ENCODE data around the gene ADCY2.

ADCY2 gene

GRCh38 chr5:7609726-7610125 is 213.8 kb downstream of the ADCY2 start:
- no peaks in the 10 kb centered on the region for H3K36me3 ChIP-seq (replicated peaks)

GRCh38 chr5:7610531-7611177 is 214.7 kb downstream of the ADCY2 start:
- H3K4me3 ChIP-seq (ENCODE audit: low read depth, low read length): no peak overlapping the region
- in situ Hi-C loops (cut with HindIII; ENCODE audit: low pct_ligation_motif_present, low sequenced_read_pairs): no loop called here
- no peak for TF ChIP-seq CTCF (IDR thresholded peaks at IDR 0.05; ENCODE audit: low read depth, low read length, missing control alignments)
- no peaks in the 10 kb centered on the region for H3K27me3 ChIP-seq (replicated peaks)
- no peak overlapping the region for H3K27ac ChIP-seq
- DNase-seq: no peak
- H3K36me3 ChIP-seq (replicated peaks): no peaks in the 10 kb centered on the region

More at GRCh38 chr5:7609726-7610125, 213.8 kb downstream of the ADCY2 start:
- Histone ChIP-seq H3K4me3 (ENCODE audit: low read depth, low read length) (no peak overlapping the region), H3K27ac (no peak overlapping the region), H3K27me3 (replicated peaks) (no peaks in the 10 kb centered on the region)
- no peak for DNase-seq
- in situ Hi-C loops (cut with HindIII; ENCODE audit: low pct_ligation_motif_present, low sequenced_read_pairs): no loop called here
- no peak for TF ChIP-seq CTCF (IDR thresholded peaks at IDR 0.05; ENCODE audit: low read depth, low read length, missing control alignments)

GRCh38 chr5:7611518-7611917 is 215.6 kb downstream of the ADCY2 start:
- DNase-seq: no peak
- no peaks in the 10 kb centered on the region for H3K27me3 ChIP-seq (replicated peaks)
- no peak for TF ChIP-seq CTCF (IDR thresholded peaks at IDR 0.05; ENCODE audit: low read depth, low read length, missing control alignments)
- H3K36me3 ChIP-seq (replicated peaks): no peaks in the 10 kb centered on the region
- in situ Hi-C loops (cut with HindIII; ENCODE audit: low pct_ligation_motif_present, low sequenced_read_pairs): no loop called here
- H3K4me3 ChIP-seq (ENCODE audit: low read depth, low read length): no peak overlapping the region
- H3K27ac ChIP-seq: no peak overlapping the region

GRCh38 chr5:7615566-7616061 is 219.7 kb downstream of the ADCY2 start:
- H3K36me3 ChIP-seq (replicated peaks): no peaks in the 10 kb centered on the region
- in situ Hi-C loops (cut with HindIII; ENCODE audit: low pct_ligation_motif_present, low sequenced_read_pairs): no loop called here
- TF ChIP-seq CTCF (IDR thresholded peaks at IDR 0.05; ENCODE audit: low read depth, low read length, missing control alignments): no peak
- no peak for DNase-seq
- no peaks in the 10 kb centered on the region for H3K27me3 ChIP-seq (replicated peaks)
- H3K27ac ChIP-seq: no peak overlapping the region
- no peak overlapping the region for H3K4me3 ChIP-seq (ENCODE audit: low read depth, low read length)

- H3K36me3 ChIP-seq (replicated peaks): no peaks in the 10 kb centered on the region
- H3K27ac ChIP-seq: no peak overlapping the region
- DNase-seq: no peak
- H3K27me3 ChIP-seq (replicated peaks): no peaks in the 10 kb centered on the region
- TF ChIP-seq CTCF (IDR thresholded peaks at IDR 0.05; ENCODE audit: low read depth, low read length, missing control alignments): no peak
- no peak overlapping the region for H3K4me3 ChIP-seq (ENCODE audit: low read depth, low read length)
- in situ Hi-C loops (cut with HindIII; ENCODE audit: low pct_ligation_motif_present, low sequenced_read_pairs): no loop called here
Measured at GRCh38 chr5:7616897-7617296, 221.0 kb downstream of the ADCY2 start.

- no peak for TF ChIP-seq CTCF (IDR thresholded peaks at IDR 0.05; ENCODE audit: low read depth, low read length, missing control alignments)
- DNase-seq: no peak
- no peaks in the 10 kb centered on the region for H3K36me3 ChIP-seq (replicated peaks)
- in situ Hi-C loops (cut with HindIII; ENCODE audit: low pct_ligation_motif_present, low sequenced_read_pairs): no loop called here
- H3K27me3 ChIP-seq (replicated peaks): no peaks in the 10 kb centered on the region
- no peak overlapping the region for H3K4me3 ChIP-seq (ENCODE audit: low read depth, low read length)
- H3K27ac ChIP-seq: no peak overlapping the region
Measured at GRCh38 chr5:7622498-7622897, 226.6 kb downstream of the ADCY2 start.

Data from brain microvascular endothelial cell (primary cell).